MV-4-11 (cell line): Measurements from ENCODE around the gene GPR17.

ENCODE experiments used
- DNase-seq: peaks from one replicate; lab custom pipeline; 2025; lab: John Stamatoyannopoulos, UW

The GPR17 gene, protein sequence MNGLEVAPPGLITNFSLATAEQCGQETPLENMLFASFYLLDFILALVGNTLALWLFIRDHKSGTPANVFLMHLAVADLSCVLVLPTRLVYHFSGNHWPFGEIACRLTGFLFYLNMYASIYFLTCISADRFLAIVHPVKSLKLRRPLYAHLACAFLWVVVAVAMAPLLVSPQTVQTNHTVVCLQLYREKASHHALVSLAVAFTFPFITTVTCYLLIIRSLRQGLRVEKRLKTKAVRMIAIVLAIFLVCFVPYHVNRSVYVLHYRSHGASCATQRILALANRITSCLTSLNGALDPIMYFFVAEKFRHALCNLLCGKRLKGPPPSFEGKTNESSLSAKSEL

GRCh38 chr2:127645395-127646291 is at the start of gene GPR17:
TSS of gene GPR17 (plus strand) at chr2:127646153. CDS start at chr2:127650736, 4,583 bp downstream.
- DNase-seq, result no peak

DNA sequence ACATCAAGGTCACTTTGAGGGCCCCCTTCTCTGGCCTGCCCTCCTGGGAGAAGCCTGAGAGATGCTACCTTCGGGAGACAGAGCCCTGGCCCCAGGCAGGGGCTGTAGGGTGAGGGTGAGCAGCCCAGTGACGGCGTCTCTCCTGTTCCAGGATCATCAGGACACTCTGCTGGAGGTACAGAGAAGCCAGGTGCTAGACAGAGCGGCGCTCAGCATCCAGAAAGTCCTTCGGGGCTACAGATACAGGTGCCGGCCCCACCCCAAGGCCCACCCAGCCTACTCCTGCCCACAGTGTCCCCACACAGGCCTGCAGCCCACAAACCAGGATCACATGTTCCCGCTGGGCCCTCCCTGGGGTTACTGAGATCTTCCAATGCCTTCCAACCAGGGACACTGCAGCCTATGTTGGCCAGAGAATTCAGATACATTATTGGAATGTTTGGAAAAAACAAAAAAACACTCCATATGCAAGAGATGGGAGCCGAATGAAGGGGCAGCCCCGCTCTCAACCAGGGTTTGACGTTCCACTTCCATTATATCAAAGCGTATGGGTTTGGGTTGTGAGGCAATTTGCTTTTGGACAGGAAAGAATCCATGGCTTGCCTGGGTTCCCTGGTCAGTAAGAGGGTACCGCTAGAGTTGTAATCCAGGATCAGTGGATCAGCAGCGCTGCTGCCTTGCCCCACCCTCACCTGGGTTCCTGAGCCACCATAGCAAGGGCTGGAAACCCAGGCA is 49.5 kb upstream of the GPR17 start:
- DNase-seq, result no peak

GRCh38 chr2:127597046-127597983 is 48.6 kb upstream of the GPR17 start:
- DNase-seq, result no peak

- no peak for DNase-seq
Observed at GRCh38 chr2:127597984-127598380, 48.0 kb upstream of the GPR17 start.

DNA sequence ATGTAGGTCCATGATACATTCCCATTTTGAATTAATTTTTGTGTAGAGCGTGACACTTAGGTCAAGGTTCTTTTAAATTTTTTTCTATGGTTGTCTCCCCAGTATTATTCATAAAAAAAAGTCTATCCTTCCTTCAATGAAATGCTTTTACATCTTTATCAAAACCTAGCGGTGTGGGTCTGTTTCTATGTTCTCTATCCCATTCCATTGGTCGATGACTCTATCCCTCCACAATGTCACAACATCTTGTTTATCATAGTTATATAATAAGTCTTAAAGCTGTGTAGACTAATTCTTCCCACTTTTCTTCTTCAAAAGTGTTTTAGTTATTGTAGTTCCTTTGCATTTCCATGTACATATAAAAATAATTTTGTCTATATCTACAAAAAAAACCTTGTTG is 47.2 kb upstream of the GPR17 start:
- DNase-seq, result no peak

- DNase-seq, result no peak
Observed at GRCh38 chr2:127599211-127599610, 46.7 kb upstream of the GPR17 start.

- no peak for DNase-seq
Observed at GRCh38 chr2:127604986-127605385, 41.0 kb upstream of the GPR17 start.

GRCh38 chr2:127605691-127606263 is 40.2 kb upstream of the GPR17 start:
- DNase-seq, result no peak

DNA sequence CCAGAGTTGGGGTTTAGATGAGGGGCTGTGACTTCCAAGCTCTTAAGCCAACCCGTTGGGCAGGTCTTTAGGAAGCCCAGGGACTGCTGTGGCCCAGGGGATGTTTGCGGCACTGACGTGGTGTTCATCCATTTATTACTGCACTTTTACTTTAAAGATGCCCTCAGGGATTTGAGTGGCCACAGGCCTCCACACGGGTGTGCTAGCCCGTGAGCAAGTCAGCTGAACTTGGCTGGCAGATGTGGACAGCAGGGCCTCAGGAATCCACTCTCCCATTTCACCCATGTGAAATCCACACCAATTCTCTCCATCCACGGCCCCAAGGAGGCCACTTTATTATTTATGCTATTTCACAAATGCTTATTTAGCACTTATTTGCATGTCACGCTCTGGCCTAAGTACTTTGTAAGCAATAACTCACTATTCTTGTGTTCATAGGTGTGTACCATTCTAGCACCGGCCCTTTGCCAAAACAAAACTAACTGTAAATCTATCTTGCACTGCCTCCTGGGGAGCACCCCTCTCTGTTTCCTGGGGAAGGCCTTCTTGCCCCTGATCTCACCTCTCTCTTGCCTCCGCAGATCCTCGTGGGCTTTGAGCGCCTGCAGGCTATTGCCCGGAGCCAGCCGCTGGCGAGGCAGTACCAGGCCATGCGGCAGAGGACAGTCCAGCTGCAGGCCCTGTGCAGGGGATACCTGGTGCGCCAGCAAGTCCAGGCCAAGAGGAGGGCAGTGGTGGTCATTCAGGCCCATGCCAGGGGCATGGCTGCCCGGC is 39.1 kb upstream of the GPR17 start:
- DNase-seq, result no peak

DNA sequence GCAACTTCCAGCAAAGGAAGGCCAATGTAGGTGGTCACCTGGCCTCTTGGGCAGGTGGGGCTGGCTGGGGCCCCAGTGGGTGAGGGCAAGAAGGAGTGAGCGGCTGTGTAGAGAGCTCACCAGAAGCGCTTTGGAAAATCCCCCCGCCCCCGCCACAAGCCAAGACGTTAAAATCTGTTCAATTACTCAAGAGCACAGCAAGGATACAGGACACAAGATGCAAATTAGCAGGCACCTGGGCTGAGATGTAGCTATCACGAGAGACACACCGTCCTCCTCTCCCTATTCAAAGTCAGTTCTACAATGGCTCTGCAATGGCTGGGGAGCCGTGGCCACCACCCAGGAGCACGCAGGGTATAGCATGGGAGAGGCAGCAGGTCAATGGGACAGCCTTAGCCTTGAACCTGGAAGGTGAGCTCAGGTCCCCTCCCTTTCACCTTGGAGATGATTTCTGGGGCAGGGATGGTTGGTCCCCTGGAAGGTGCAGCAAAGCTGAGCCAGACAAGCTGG is 38.5 kb upstream of the GPR17 start:
- DNase-seq, result no peak

DNA sequence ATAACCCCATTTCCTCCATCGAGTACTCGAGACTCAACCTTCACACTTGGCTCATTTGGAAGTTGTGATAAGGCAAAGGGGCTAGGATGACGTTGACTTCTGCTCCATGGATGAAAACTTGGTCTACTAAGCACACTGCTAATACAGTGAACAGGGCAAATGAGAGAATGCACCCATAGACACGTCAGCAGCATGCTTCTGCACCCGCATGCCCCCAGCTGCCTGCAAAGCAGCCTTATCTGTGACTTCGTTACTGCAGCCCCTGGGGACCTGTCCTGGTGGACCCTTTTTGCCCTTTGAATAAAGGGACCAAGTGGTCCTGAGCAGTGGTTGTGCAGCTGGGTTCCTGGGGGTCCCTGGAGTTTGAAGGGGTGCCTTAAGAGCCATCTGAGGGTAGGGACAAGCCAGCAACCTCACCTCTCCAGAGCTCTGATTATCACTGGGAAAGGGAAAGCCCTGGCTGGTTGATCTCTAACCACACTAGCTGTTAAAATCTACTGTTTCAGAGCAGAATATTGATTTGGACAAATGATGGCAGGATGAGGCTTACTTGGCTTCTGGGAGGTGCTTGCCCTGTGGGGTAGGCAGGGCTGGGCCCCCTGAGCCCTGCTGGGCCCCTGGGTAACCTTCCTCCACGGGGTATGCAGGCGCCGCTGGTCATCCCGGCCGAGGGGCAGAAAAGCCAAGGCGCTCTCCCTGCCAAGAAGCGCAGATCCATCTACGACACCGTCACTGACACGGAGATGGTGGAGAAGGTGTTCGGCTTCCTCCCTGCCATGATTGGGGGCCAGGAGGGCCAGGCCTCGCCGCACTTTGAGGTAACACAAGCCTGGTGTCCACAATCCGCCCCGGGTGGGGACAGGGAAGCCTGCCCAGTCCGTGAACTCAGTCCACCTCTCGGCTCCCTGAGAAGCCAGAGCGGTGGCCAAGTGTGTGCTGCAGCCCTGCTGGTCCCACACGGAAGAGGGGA is 37.6 kb upstream of the GPR17 start:
- DNase-seq, result no peak

DNA sequence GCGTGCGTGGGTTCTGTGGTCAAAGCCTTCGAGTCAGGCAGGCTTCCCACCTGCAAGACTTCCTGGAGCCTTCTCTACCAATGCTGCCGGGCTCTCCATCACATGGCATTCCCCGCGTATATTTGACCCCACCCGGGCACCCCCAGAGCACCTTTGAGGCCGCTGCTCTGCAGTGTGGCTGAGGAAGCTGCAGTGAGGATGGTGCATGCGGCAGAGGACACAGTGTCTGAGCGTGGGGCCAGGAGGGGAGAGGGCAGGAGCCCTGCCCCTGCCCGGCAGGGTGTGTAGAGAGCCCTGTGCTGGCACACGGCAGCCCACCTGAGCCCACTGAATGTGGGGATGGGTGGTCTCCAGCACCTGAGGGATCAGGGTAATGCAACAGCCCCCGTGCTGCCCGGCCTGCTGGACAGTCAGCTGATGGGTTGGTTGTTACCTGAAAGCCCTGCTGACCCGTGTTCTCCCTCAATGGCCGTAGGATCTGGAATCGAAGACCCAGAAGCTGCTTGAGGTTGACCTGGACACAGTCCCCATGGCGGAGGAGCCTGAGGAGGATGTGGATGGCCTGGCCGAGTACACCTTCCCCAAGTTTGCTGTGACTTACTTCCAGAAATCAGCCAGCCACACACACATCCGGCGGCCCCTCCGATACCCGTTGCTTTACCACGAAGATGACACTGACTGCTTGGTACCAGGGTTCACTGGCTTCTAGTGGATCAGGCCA is 36.8 kb upstream of the GPR17 start:
- DNase-seq, result no peak

- DNase-seq, result no peak
Observed at GRCh38 chr2:127609818-127610217, 36.1 kb upstream of the GPR17 start.

- no peak for DNase-seq
Observed at GRCh38 chr2:127610561-127610960, 35.4 kb upstream of the GPR17 start.

DNA sequence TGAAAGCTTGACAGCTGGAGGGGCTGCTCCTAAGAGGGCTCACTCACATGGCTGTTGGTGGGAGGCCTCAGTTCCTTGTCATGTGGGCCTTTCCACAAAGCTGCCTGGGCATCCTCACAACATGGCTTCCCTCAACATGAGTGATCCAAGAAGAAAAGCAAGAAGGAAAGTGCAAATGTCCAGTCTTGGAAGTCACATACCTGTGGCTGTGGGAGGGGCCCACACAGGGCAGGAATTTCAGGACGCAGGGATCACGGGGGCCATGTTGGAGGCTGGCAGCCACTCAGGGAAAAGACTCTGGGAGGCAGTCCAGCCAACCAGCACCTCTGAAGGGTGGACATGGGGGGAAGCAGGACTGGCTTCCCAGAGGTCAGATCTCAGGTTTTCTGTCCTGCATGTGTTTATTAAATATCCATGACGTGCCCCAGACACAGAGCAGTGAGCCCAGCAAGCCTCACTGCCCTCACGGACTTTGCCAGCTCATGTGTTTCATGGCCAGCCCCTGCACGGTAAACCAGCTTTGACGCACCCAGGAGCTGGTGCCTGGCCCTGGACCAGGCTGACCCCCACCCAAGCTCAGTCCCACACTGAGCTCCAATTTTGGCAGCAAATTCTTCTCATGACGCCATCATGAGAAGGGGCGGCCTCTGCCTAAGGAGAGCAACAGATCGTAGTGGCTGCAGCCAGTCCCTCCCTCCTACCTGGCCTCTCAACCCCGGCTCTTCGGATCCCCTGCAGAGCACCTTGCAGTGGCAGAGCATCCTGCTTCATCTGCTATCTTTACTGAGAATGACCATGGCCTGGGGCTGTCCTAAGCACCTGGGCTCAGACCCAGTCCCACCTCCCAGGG is 34.7 kb upstream of the GPR17 start:
- DNase-seq, result no peak

GRCh38 chr2:127612111-127612822 is 33.7 kb upstream of the GPR17 start:
- no peak for DNase-seq

DNA sequence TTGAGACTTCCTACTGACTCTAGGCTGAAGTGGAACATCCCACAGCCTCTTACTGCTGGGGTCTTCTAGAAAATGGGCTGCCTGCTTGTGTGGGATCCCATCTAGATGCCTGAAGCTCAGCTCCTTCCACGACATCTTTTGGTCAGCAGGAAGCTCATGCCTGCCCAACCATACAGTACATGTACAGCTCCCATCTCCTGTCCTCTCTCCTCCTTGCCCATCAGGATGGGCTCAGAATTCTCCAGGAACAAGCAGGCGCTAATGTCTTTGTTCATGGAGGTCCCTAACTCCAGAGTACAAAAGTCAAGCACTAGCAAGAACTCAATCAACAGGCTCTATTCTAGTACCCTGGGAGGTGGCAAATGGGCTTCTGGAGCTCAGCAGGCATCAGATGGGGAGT is 31.7 kb upstream of the GPR17 start:
- no peak for DNase-seq
